NCI-H82 treated with DMSO at 0.1 percent for 48 hours (cell line): ENCODE measurements around the gene ZDHHC8.

Experiments used
- DNase-seq: peaks from one replicate; lab custom pipeline; 2025; ENCODE audit not compliant: unreplicated experiment; lab: John Stamatoyannopoulos, UW

ZDHHC8 gene

DNA sequence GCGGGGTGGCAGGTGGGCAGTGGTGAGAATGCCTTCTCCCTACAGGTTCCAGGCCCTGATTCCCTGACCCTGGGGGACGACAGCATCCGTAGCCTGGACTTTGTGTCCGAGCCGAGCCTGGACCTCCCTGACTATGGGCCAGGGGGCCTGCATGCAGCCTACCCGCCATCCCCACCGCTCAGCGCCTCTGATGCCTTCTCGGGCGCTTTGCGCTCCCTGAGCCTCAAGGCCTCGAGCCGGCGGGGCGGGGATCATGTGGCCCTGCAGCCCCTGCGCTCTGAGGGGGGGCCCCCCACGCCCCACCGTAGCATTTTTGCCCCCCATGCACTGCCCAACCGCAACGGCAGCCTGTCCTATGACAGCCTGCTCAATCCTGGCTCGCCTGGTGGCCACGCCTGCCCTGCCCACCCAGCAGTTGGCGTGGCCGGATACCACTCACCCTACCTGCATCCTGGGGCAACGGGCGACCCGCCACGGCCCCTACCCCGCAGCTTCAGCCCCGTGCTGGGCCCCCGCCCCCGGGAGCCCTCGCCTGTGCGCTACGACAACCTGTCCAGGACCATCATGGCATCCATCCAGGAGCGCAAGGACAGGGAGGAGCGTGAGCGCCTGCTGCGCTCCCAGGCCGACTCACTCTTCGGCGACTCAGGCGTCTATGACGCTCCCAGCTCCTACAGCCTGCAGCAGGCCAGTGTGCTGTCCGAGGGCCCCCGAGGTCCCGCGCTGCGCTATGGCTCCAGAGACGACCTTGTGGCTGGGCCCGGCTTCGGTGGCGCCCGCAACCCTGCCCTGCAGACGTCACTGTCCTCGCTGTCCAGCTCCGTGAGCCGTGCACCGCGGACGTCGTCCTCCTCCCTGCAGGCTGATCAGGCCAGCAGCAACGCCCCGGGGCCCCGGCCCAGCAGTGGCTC lies 11.4 kb downstream of the ZDHHC8 start:
- no peak for DNase-seq

DNA sequence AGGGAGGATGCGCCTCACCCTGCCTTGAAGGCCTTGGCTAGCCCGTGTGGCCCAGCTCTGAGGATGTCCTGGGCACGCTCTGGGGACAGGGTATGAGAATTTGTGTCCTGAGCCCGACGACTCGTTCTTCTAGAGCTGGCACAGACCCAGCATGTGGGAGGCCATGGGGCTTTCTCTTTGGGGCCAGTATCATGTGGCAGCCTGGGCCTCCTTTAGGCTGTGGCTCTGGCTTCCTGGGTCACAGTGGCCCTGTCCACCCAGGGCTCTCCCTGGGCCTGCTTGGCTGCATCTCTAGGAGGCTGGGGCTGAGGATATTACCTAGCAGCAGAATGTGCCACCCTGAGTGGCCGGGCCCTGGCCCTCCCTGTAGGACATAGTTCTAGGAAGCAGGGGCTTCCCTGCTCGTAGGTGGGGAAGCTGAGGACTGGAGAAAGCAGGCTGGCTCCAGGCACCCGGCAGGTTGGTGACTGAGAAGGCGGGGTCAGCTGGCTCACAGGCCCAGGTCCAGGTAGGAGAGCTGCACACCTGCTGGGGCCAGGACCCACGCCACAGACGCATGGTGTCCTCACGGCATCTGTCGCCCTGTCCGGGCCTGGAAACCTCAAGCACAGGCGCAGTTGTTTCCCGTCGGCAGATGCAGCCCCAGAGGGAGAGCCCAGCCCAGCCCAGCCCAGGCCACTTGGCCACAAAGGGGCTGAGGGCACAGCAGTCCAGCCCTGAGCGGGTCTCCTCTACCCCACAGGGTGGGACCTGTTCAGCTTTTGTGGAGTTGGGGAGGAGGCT lies 12.5 kb downstream of the ZDHHC8 start:
- no peak for DNase-seq

DNA sequence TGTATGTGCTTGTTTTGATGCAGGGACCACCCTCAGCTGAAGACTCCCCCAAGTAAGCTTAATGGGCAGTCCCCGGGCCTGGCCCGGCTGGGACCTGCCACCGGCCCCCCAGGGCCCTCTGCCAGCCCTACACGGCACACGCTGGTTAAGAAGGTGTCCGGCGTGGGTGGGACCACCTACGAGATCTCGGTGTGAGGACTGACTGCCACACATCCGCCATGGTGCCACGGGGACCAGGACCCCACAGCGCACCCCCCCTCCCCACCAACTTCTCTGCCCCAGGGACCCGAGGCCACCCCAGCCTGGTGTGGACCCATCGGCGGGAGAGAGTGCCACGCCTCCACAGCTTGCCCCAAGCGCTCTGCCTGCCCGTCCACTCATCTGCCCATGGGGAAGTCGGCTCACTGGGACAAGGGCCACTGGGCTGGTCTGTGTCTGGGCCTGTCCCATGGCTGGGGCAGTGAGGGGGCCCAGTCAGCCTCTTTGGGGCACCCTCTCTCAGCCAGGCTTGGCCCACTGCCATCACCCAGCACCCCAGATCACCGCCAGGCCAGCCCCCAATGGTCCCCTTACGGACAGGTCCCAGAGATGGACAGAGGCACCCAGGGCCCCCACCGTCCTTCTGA lies 13.7 kb downstream of the ZDHHC8 start:
- DNase-seq, result no peak

DNA sequence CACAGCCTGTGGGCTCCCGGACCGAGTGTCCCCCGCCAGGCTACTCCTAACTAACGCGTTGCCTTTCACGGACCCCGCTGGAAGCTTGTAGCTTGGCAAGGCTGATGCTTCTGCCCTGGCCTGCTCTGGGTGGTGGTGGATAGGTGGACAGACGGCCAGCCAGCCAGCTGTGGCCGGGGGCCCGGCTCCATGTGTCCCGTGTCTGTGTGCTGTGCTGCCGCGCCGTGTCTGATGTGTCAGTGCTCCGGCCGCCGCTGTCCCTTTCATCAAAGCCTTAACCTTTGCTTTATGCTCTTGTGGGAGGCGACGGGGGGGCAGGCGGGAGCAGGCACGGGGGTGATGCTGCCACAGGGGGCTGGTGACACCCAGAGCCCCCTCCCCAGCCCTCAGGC lies 14.2 kb downstream of the ZDHHC8 start:
- DNase-seq, result no peak

DNA sequence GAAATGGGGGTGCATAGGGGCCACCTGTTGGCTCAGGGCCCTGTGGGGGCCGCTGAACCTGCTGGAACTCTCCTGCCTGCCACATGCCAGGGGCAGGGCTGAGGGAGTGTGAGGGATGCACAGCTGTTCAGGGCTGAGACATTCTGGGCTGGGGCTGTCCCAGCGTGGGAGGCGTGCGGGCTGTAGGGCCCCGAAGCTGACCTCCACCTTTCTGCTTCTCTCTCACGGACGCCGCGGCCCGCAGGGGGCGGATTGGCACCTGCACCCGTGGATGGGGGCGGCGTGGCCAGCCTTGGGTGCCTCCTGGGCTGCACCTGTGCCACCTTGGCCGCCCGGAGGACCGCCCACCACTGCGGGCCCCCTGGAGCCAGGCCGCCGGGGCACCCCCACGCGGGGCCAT lies 15.2 kb downstream of the ZDHHC8 start:
- no peak for DNase-seq

DNA sequence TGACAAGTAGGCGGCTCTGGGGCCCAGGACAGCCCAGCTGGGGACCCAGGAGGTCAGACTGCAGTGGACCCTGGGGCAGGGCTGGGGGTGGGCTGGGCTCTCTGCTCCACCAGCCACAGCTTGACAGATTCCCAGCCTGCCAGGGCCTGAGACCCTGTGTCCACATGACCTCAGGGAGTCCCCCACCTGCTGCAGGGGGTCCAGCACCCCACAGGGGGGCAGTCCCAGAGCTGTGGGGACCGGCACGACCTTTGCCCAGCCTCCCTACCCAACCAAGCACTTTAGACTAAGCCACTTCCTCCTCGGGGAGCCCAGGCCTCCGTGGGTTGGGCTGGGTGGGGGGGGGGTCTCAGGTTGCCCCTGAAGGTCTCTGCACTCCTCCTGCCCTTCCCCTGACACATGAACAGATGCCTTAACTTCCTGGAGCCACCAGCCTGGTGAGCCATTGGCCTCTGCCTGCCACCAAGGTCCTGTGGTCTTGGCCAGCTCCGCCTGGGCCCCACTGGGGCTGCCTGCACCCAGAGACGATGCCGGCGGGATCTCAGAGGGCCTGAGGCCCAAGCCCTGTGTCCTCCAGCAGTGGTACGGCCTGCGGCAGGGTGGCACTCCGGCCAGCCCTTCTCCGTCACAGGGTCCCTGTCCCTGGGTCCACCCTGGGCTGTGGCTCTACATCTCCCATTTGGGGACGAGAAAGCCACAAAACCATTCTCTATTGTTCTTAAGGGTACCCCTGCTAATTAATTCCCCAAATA lies 15.8 kb downstream of the ZDHHC8 start:
- DNase-seq, result no peak

DNA sequence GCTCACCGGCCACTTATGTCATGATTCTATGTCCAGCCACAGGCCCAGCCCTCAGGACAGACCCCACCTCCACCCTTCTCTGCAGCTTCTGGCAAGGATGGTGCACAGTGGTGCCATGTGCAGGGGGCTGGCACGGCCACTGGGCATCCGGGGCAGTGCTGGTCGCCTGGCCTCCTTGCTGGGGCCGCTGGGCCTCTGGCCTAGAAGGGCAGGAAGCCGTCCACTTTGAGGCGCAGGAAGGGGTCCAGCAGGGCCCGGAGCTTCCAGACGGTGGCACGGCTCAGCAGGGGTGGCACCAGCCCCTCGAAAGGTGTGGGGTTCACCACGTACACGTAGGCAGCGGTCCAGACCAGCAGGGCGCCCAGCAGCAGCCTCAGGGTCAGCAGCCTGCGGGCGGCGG lies 16.8 kb downstream of the ZDHHC8 start:
- no peak for DNase-seq

DNA sequence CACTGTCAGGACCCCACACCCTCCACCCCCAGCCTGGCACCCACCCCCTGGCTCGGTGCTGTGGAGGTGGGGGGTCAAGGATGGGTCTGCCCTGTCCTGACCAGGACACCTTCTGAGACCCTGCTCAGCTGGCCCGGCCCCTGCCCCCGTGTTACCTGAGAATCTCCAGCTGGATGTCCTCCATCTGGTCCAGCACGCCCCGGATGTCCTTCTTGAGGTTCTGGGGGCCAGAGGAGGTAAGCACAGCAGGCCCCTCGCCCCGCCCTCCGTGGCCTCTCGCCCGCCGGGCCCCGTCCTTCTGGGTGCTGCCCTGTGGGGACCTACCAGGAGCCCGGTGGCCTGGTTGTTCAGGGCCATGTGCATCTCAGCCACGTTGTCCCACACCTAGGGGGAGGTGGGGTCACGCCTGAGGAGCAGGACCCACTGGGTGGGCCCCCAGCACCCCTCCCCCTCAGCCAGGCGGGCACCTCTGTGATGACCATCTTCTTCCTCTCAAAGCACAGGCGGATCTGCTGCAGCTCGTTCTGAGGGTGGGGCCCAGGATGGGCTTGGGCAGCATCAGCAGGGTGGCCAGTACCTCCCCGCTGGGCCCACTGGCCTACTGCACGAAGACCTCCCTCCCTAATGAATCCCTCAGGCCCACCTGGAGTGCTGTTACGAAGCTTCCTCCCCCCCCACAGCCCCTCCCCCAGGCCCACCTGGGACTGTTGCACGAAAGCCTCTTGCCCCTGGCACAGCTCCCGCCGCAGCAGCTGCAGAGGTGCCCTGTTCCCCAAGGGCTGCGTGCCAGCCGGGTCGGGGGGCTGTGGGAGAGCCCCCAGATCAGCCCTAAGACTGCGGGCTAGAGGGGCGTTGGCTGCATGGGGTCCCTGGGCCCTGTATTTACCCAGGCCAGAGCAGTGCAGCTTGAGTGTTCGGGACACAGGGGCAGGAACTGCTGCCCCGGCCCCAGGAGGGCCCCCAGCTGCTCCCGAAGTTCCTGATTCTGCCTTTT lies 17.9 kb downstream of the ZDHHC8 start:
- no peak for DNase-seq

DNA sequence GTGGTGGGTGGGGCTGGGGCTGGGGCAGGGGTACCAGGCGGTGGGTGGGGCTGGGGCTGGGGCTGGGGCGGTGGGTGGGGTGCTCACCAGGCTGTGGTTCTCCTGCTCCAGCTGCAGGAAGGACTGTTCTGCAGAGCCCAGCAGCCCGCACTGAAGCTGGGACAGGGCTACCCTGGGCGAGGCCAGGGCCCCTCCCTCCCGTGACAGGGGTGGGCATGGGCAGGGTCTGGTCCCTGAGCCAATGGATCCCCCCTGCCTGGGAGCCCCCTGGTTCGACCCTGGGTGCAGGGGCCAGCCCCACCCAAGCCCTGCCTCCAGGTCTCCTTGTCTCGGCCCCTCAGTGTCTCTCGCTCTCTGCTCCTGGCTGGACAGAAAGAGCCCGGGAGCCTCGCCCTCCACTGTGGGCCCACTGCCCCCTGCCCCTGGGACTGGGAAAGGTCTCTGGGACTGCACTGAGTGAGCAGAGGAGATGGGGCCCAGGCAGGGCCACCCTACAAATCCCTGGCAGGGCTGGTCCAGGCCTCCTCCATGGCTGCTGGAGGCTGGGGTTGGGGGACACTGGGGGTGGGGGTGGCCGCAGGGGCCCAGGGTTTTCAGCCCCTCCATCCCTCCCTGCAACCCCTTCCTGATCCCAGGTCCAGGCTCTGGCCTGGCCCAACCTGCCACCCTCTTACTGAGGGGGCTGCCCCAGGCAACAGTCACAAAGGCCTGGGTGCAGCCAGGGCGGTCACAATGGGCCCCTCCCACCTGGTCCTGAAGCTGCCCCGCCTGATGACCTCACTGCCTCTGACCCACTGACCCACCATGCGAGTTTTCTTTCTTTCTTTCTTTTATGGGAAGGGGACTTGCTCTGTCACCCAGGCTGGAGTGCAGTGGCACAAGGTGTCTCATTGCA lies 19.0 kb downstream of the ZDHHC8 start, which contains the start of gene CCDC188:
Gene CCDC188, minus strand, starts transcription at position 675 of the 895 bp plus-strand sequence. Its CDS starts 69 bp downstream, at position 606.
- no peak for DNase-seq

DNA sequence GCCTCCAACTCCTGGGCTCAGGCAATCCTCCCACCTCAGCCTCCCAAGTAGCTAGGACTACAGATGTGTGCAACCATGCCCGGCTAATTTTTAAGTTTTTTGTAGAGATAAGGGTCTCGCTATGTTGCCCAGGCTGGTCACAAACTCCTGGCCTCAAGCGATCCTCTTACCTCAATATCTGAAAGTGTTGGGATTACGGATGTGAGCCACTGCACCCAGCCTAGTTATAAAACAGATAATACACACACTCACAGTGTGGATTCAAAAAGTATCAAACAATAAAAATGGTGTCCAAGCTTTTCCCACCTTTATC lies 19.6 kb downstream of the ZDHHC8 start:
- DNase-seq, result no peak

DNA sequence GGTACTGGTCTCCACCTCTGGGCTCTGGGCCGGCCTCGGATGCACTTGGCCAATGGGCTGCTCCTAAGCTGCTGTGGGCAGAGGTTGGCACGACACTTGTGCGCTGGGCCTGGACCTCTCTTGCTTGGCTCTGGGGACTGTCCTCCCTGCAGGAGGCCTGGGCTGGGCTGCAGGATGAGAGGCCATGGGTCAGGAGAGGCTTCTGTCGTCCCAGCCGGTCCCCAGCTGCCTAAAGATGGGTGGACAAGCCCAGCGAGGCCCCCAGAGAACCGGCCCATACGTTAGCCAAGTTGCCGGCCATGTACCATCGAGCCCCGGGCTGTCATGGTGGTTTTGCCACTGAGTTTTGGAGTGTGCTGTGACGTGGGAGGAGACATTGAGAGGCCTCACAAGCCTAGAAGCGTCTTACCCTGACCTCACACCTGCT lies 20.9 kb downstream of the ZDHHC8 start:
- no peak for DNase-seq

DNA sequence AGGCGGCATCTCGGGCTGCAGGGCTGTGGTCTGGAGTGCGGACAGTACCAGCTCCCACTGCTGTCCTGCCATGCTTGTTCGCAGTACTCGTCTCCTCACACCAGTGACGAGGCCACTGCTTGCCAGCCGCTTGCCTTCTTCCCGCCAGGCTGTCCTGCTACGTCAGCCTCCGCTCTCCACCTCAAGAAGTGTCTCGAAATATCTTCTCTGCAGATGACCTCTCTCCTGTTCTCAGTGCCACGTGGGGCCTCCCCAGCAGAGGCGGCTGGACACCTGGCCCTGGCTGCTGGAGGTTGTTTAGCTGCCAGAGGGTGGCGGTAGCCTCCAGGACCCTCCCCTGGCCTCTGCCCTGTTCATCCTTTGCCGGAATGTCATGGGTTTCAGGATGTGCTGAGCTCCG lies 22.3 kb downstream of the ZDHHC8 start:
- no peak for DNase-seq

DNA sequence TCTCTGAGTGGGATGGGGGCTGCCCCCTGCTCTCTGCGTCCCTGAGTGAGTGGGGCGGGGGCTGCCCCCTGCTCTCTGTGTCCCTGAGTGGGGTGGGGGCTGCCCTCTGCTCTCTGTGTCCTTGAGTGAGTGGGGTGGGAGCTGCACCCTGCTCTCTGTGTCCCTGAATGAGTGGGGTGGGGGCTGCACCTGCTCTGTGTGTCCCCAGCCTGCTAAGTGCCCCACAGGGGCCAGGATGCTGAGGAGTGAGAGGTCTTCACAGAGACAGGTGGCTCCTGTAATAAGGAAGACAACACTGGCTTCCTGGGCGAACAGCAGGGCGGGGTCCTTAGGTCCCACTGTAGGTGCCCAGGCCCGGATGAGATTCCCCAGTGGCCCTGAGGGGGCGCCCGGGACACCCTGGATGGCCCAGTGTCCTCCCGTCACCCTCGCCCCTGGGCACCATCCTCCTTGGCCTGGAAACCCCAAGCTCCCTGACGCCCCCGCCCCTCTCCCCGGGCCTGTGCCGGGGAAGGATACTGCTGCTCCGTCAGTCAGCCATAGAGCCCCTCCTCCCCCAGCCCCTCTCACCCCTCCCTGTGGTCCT lies 23.1 kb downstream of the ZDHHC8 start:
- DNase-seq, result no peak

DNA sequence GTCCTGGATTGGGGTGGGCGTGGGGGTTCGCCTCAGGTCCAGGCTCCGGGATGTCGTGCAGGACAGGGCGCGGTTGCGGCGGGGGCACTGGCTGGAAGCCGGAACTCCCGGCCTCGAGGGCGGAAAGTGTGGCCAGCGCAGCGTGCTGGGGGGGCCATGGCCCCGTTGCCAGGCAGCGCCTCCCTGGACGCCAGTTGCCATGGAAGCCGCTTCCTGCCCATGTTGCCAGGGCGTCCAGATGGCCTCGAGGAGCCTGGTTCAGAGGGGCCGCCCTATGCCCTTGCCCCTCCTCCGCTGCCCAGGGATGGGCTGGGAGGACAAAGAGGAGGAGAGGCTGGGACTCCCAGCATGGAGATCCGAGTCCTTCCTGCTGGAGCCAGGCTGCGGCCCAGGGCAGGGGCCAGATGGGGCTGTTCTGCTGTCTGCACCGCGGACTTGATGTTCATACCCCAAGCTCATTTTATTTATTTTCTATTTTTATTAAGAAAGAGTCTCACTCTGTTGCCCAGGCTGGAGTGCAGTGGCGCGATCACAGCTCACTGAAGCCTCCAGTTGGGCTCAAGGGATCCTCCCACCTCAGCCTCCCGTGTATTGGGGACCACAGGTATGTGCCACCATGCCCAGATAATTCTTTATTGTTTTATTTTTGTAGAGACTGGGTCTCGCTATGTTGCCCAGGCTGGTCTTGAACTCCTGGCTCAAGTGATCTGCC lies 23.9 kb downstream of the ZDHHC8 start:
- peak; percentile 58 for DNase-seq

DNA sequence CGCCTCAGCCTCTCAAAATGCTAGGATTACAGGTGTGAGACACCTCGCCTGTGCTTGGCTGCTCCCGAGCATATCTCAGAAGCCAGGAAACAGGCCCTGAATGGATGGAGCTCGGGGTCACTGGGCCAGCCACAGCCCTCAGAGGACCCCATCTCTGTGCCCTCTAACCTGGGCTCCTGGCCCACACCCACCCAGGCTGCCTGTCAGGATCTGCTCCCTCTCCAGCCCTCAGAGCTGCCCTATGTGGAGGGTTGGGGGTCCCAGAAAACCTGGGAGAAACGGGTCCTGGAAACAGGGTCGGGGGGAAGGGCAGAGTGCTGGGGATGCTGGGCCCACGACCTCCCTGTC lies 24.4 kb downstream of the ZDHHC8 start:
- DNase-seq, result no peak

DNA sequence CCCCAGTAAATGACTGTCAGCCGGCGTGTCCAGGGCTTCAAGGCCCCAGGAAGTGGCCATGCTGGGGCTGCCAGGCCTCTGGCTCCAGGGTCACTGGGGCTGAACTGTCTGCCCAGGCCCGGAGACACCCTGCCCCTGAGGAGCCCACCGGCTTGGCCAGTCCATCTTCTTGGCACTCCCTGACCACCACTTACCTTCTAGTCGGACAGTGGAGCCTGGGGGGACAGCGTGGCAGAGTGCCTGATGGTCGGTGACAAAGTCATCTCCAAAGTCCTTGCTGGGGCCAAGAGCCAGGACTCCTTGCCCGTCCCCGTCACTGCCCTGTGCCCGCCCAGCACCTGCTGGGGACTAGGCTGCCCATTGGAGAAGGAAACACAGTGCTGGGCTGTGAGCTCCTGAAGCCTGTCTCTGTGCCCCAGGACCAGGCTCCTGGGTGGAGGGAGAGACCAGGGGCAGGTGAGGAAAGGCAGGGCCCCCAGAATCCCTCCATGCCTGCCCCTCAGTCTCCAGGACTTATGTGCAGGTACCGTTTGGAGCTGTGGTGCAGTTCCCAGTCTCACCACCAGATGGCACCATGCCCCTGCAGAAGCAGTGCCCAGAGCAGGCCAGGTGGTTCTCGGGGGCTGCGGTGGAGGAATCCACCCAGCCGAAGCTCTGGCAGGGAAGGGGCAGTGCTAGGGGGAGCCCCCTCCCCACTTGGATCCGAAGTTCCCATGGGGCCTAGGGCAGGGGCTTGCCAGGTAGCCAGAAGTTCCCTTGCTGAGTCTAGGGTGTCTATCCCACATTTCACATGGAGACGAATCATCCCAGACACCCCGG lies 25.2 kb downstream of the ZDHHC8 start:
- peak; percentile 28 for DNase-seq
